GM11168 (cell line): ENCODE measurements around the gene BIRC5.
"Not testable (repeated sequence)": the region's sequence is repeated elsewhere in the genome, so short reads cannot be mapped to it uniquely, and the experiment has no call there.

ENCODE experiments used
- in situ Hi-C: fragments of 300-500 bp; cut with MboI; formaldehyde crosslinking; loops from one replicate; pipeline ENCODE4 v1.12.0; 2022; ENCODE audit warnings: low sequenced_read_pairs; ENCODE audit not compliant: unreplicated experiment

BIRC5 gene

GRCh38 chr17:78223765-78224164, 9.7 kb downstream of the BIRC5 start:
- in situ Hi-C loops = no loop called here

GRCh38 chr17:78224231-78225087, 10.4 kb downstream of the BIRC5 start:
- in situ Hi-C loops = no loop called here

- in situ Hi-C loops = no loop called here
Observed at GRCh38 chr17:78225088-78225865, 11.2 kb downstream of the BIRC5 start.

- in situ Hi-C loops = no loop called here
Observed at GRCh38 chr17:78226055-78226758, 12.2 kb downstream of the BIRC5 start.

GRCh38 chr17:78226759-78227454, 12.9 kb downstream of the BIRC5 start:
- in situ Hi-C loops = no loop called here

- in situ Hi-C loops = no loop called here
Observed at GRCh38 chr17:78227455-78227916, 13.4 kb downstream of the BIRC5 start.

- in situ Hi-C loops = no loop called here
Observed at GRCh38 chr17:78228176-78228575, 14.1 kb downstream of the BIRC5 start.

- in situ Hi-C loops = no loop called here
Observed at GRCh38 chr17:78230252-78230962, 16.4 kb downstream of the BIRC5 start.

- in situ Hi-C loops = no loop called here
Observed at GRCh38 chr17:78230996-78231935, 17.2 kb downstream of the BIRC5 start, which contains the start of gene TMEM235. TMEM235 (plus strand) TSS chr17:78231631; CDS start chr17:78232024, 393 bp downstream.

- in situ Hi-C loops = no loop called here
Observed at GRCh38 chr17:78231991-78232858, 18.2 kb downstream of the BIRC5 start.

- in situ Hi-C loops = no loop called here
Observed at GRCh38 chr17:78232859-78233173, 18.8 kb downstream of the BIRC5 start.

- in situ Hi-C loops = no loop called here
Observed at GRCh38 chr17:78233678-78234077, 19.6 kb downstream of the BIRC5 start.

- in situ Hi-C loops = no loop called here
Observed at GRCh38 chr17:78234261-78234865, 20.3 kb downstream of the BIRC5 start.

GRCh38 chr17:78235022-78235421, 21.0 kb downstream of the BIRC5 start:
- in situ Hi-C loops = not testable (repeated sequence)

GRCh38 chr17:78235885-78236284, 21.8 kb downstream of the BIRC5 start:
- in situ Hi-C loops = no loop called here

GRCh38 chr17:78236362-78237127, 22.5 kb downstream of the BIRC5 start:
- in situ Hi-C loops = no loop called here
